ENCODE measurements around the gene GRIFIN.
"Not testable (repeated sequence)": the region's sequence is repeated elsewhere in the genome, so short reads cannot be mapped to it uniquely, and the experiment has no call there.

GRIFIN gene

GRCh38 chr7:2459674-2460073, 16.5 kb downstream of the GRIFIN start:
- no peak for DNase-seq (ENCODE audit: low read depth)
- TF ChIP-seq CTCF (IDR thresholded peaks at IDR 0.05; ENCODE audit: control insufficient read depth, extremely low read depth, insufficient read depth), result no peak
- no peak overlapping the region for H3K4me3 ChIP-seq (ENCODE audit: low read depth, low read length)

- not testable (repeated sequence) for DNase-seq (ENCODE audit: low read depth); H3K4me3 ChIP-seq (ENCODE audit: low read depth, low read length)
These were observed 22.3 kb downstream of the GRIFIN start for GRCh38 chr7:2453849-2454248.

GRCh38 chr7:2452643-2453270, 23.4 kb downstream of the GRIFIN start:
- DNase-seq (ENCODE audit: low read depth), result no peak
- no peak for TF ChIP-seq CTCF (IDR thresholded peaks at IDR 0.05; ENCODE audit: control insufficient read depth, extremely low read depth, insufficient read depth)
- H3K4me3 ChIP-seq (ENCODE audit: low read depth, low read length), result no peak overlapping the region

- no peak for DNase-seq (ENCODE audit: low read depth)
- no peak for TF ChIP-seq CTCF (IDR thresholded peaks at IDR 0.05; ENCODE audit: control insufficient read depth, extremely low read depth, insufficient read depth)
- no peak overlapping the region for H3K4me3 ChIP-seq (ENCODE audit: low read depth, low read length)
These were observed 24.1 kb downstream of the GRIFIN start for GRCh38 chr7:2452074-2452507.

- DNase-seq (ENCODE audit: low read depth), result no peak
These were observed 24.8 kb downstream of the GRIFIN start for GRCh38 chr7:2451171-2452073.

GRCh38 chr7:2450198-2451107, 25.7 kb downstream of the GRIFIN start:
- TF ChIP-seq CTCF (IDR thresholded peaks at IDR 0.05; ENCODE audit: control insufficient read depth, extremely low read depth, insufficient read depth), result no peak
- no peak overlapping the region for H3K4me3 ChIP-seq (ENCODE audit: low read depth, low read length)

More at GRCh38 chr7:2451171-2452073, 24.8 kb downstream of the GRIFIN start:
- peak; percentile 93 for TF ChIP-seq CTCF (IDR thresholded peaks at IDR 0.05; ENCODE audit: control insufficient read depth, extremely low read depth, insufficient read depth)
- H3K4me3 ChIP-seq (ENCODE audit: low read depth, low read length), result no peak overlapping the region

GRCh38 chr7:2446676-2447075, 29.5 kb downstream of the GRIFIN start:
- no peak for TF ChIP-seq CTCF (IDR thresholded peaks at IDR 0.05; ENCODE audit: control insufficient read depth, extremely low read depth, insufficient read depth)
- DNase-seq (ENCODE audit: low read depth), result no peak
- H3K4me3 ChIP-seq (ENCODE audit: low read depth, low read length), result no peak overlapping the region

More at GRCh38 chr7:2450198-2451107, 25.7 kb downstream of the GRIFIN start:
- no peak for DNase-seq (ENCODE audit: low read depth)

Data from LNCaP clone FGC (cell line).